IMR-90 (cell line): ENCODE results near the gene RETREG1. TPM values are rescaled to one million over a fixed set of nuclear protein-coding genes. Genes with fewer than 3 reads are reported as not detected.

Experiments
- ATAC-seq: fragments of 200-7000 bp; cut with Tn5 transposase; 2 replicates; pipeline ENCODE4 v1.9.1; 2020; ENCODE audit warnings: low read depth, mild to moderate bottlenecking, moderate library complexity
- BruUV-seq: library from RNA; stranded (reverse); fragments of 400-500 nt; replicated peaks from 2 replicates; lab custom pipeline; 2021; lab: Mats Ljungman, UMichigan
- CTCF ChIA-PET: fragments of 300-600 bp; formaldehyde crosslinking; extraction: SDS; loops from one replicate; lab custom pipeline; 2021; ENCODE audit warnings: antibody characterized with exemption; lab: Yijun Ruan, JAX
- POLR2A ChIA-PET: fragments of 300-600 bp; sonication (Branson Sonifier 250); formaldehyde crosslinking; loops from one replicate; lab custom pipeline; 2022; ENCODE audit warnings: antibody characterized with exemption; ENCODE audit not compliant: unreplicated experiment; lab: Charles Lee
- DNase-seq: peaks from one replicate; pipeline ENCODE4 v3.0.0; 2013
- H2AFZ ChIP-seq: replicated peaks from 2 replicates; pipeline ENCODE3; 2013; ENCODE audit warnings: low read length, mild to moderate bottlenecking; ENCODE audit not compliant: poor library complexity
- H2AK5ac ChIP-seq: 2 replicates; pipeline ENCODE4 v1.6.1; 2013; ENCODE audit warnings: low read depth, low read length, inconsistent platforms
- H2AK9ac ChIP-seq: replicated peaks from 2 replicates; pipeline ENCODE3; 2013; ENCODE audit warnings: mild to moderate bottlenecking, low read depth, low read length, moderate library complexity; ENCODE audit not compliant: poor library complexity
- H2BK120ac ChIP-seq: 2 replicates; pipeline ENCODE4 v1.6.1; 2013; ENCODE audit warnings: low read depth, low read length, inconsistent platforms
- H2BK15ac ChIP-seq: 3 replicates; pipeline ENCODE4 v1.6.1; 2013; ENCODE audit warnings: low read depth, low read length, inconsistent platforms
- H2BK20ac ChIP-seq: 2 replicates; pipeline ENCODE4 v1.6.1; 2013; ENCODE audit warnings: low read depth, mild to moderate bottlenecking, inconsistent platforms, low read length, moderate library complexity
- H2BK5ac ChIP-seq: 2 replicates; pipeline ENCODE4 v1.6.1; 2013; ENCODE audit warnings: mild to moderate bottlenecking, low read depth, low read length, inconsistent platforms; ENCODE audit not compliant: poor library complexity, severe bottlenecking
- H3K14ac ChIP-seq: replicated peaks from 2 replicates; pipeline ENCODE4 v1.6.1; 2013; ENCODE audit warnings: low read depth, low read length, inconsistent platforms
- H3K18ac ChIP-seq: 2 replicates; pipeline ENCODE4 v1.6.1; 2013; ENCODE audit warnings: low read depth, low read length, control low read depth
- H3K23ac ChIP-seq: 2 replicates; pipeline ENCODE4 v1.6.1; 2013; ENCODE audit warnings: low read depth, low read length, inconsistent platforms
- H3K27ac ChIP-seq: 2 replicates; pipeline ENCODE4 v1.5.1; 2013; ENCODE audit warnings: mild to moderate bottlenecking, control low read depth, low read length; ENCODE audit not compliant: insufficient read depth
- H3K27me3 ChIP-seq: 2 replicates; pipeline ENCODE4 v1.6.1; 2013; ENCODE audit warnings: low read length; ENCODE audit not compliant: control insufficient read depth, insufficient read depth
- H3K36me3 ChIP-seq: 2 replicates; pipeline ENCODE4 v1.6.1; 2013; ENCODE audit warnings: low read length, mixed read lengths; ENCODE audit not compliant: control insufficient read depth, insufficient read depth
- H3K4ac ChIP-seq: 2 replicates; pipeline ENCODE4 v1.6.1; 2013; ENCODE audit warnings: low read depth, low read length, inconsistent platforms
- H3K4me1 ChIP-seq: 2 replicates; pipeline ENCODE4 v1.6.1; 2013; ENCODE audit warnings: low read length, mixed read lengths; ENCODE audit not compliant: control insufficient read depth, insufficient read depth
- H3K4me2 ChIP-seq: 2 replicates; pipeline ENCODE4 v1.6.1; 2013; ENCODE audit warnings: low read depth, mild to moderate bottlenecking, control low read depth, low read length, moderate library complexity
- H3K4me3 ChIP-seq: 2 replicates; pipeline ENCODE4 v1.5.1; 2013; ENCODE audit warnings: low read depth, mild to moderate bottlenecking, control low read depth, low read length, moderate library complexity; ENCODE audit not compliant: insufficient read depth
- H3K56ac ChIP-seq: 2 replicates; pipeline ENCODE4 v1.6.1; 2013; ENCODE audit warnings: low read length, inconsistent platforms; ENCODE audit not compliant: insufficient read depth; ENCODE audit errors: extremely low read depth
- H3K79me1 ChIP-seq, 2 experiments: 2 replicates each; pipeline ENCODE4 v1.6.1; 2013; ENCODE audit warnings: low read length in 2 of 2, inconsistent platforms in 1 of 2, low read depth in 1 of 2
- H3K9ac ChIP-seq: 2 replicates; pipeline ENCODE4 v1.6.1; 2013; ENCODE audit warnings: low read depth, low read length, control low read depth
- H3K9me1 ChIP-seq: 2 replicates; pipeline ENCODE4 v1.6.1; 2013; ENCODE audit warnings: low read length, inconsistent platforms; ENCODE audit not compliant: insufficient read depth
- H3K9me3 ChIP-seq: 2 replicates; pipeline ENCODE4 v1.6.1; 2013; ENCODE audit warnings: low read length; ENCODE audit not compliant: control insufficient read depth, insufficient read depth
- H4K20me1 ChIP-seq: 2 replicates; pipeline ENCODE4 v1.6.1; 2013; ENCODE audit warnings: low read length, inconsistent platforms; ENCODE audit not compliant: insufficient read depth
- H4K5ac ChIP-seq: 2 replicates; pipeline ENCODE4 v1.6.1; 2013; ENCODE audit warnings: mild to moderate bottlenecking, low read depth, low read length, control low read depth
- H4K8ac ChIP-seq, 2 experiments: 2 replicates each; pipeline ENCODE4 v1.6.1; 2013; ENCODE audit warnings: low read depth in 2 of 2, low read length in 2 of 2, control low read depth in 1 of 2, inconsistent platforms in 1 of 2
- H4K91ac ChIP-seq: 2 replicates; pipeline ENCODE4 v1.6.1; 2013; ENCODE audit warnings: low read depth, low read length, inconsistent platforms; ENCODE audit not compliant: insufficient read depth
- BHLHE40 ChIP-seq: fragments of 150-350 bp; IDR thresholded peaks from 2 replicates; pipeline ENCODE4 v1.6.1; 2016; ENCODE audit warnings: mild to moderate bottlenecking, low read depth, low read length
- CEBPB ChIP-seq: IDR thresholded peaks from 2 replicates; pipeline ENCODE4 v1.6.1; 2012; ENCODE audit warnings: low read depth, low read length, improper control_type of control experiment
- CHD1 ChIP-seq: IDR thresholded peaks from 2 replicates; pipeline ENCODE4 v1.6.1; 2012; ENCODE audit warnings: low read depth, low read length, improper control_type of control experiment
- ELK1 ChIP-seq: fragments of 150-350 bp; IDR thresholded peaks from 2 replicates; pipeline ENCODE4 v1.6.1; 2016; ENCODE audit warnings: low read depth, mild to moderate bottlenecking, low read length, moderate library complexity, borderline replicate concordance
- MAFK ChIP-seq: IDR thresholded peaks from 2 replicates; pipeline ENCODE4 v1.6.1; 2012; ENCODE audit warnings: low read depth, low read length, improper control_type of control experiment
- MAZ ChIP-seq: IDR thresholded peaks from 2 replicates; pipeline ENCODE4 v1.6.1; 2012; ENCODE audit warnings: low read depth, mild to moderate bottlenecking, low read length, improper control_type of control experiment, moderate library complexity, borderline replicate concordance
- MXI1 ChIP-seq: IDR thresholded peaks from 2 replicates; pipeline ENCODE4 v1.6.1; 2012; ENCODE audit warnings: low read depth, mild to moderate bottlenecking, low read length, moderate library complexity, borderline replicate concordance
- NFE2L2 ChIP-seq: fragments of 150-350 bp; IDR thresholded peaks from 2 replicates; pipeline ENCODE4 v1.6.1; 2016; ENCODE audit warnings: low read depth, mild to moderate bottlenecking, low read length
- RAD21 ChIP-seq: IDR thresholded peaks from 2 replicates; pipeline ENCODE4 v1.6.1; 2012; ENCODE audit warnings: low read length, improper control_type of control experiment
- RFX5 ChIP-seq: IDR thresholded peaks from 2 replicates; pipeline ENCODE4 v1.8.0; 2012; ENCODE audit warnings: low read depth, mild to moderate bottlenecking, low read length, moderate library complexity
- SMC3 ChIP-seq: fragments of 150-350 bp; IDR thresholded peaks from 2 replicates; pipeline ENCODE4 v1.6.1; 2016; ENCODE audit warnings: low read depth, mild to moderate bottlenecking, antibody characterized with exemption, low read length, moderate library complexity
- WGBS, 2 experiments: methylation state at CpG; one replicate each; pipeline versions ENCODE4 v1.1.5 to v1.1.7; 2013; ENCODE audit warnings: missing lambda C conversion rate in 2 of 2; ENCODE audit not compliant: insufficient read length in 1 of 2; ENCODE audit errors: extremely low coverage in 2 of 2; 5-methylcytosine and 5-hydroxymethylcytosine counted together
- dilution Hi-C: fragments of 300-500 bp; cut with HindIII; formaldehyde crosslinking; loops from one replicate; pipeline ENCODE4 v1.14.3; 2018; ENCODE audit warnings: low sequenced_read_pairs; ENCODE audit not compliant: unreplicated experiment
- in situ Hi-C: fragments of 300-500 bp; cut with MboI; formaldehyde crosslinking; loops from 3 replicates; pipeline ENCODE4 v1.14.3; 2019; ENCODE audit warnings: low sequenced_read_pairs, inconsistent platforms, mixed read lengths
- intact Hi-C: fragments of 100-400 bp; cut with micrococcal nuclease; formaldehyde crosslinking; loops from 2 replicates; pipeline ENCODE4 v1.10.0; 2022
- polyA plus RNA-seq, 3 experiments: library from polyadenylated mRNA; depleted of rRNA; stranded (reverse); fragments of >200 nt; gene quantifications; 2 replicates each; pipeline ENCODE4 v1.2.3, GENCODE V29; 2012; ENCODE audit warnings: low replicate concordance in 1 of 3
- total RNA-seq: library from RNA; depleted of rRNA; stranded (reverse); fragments of >200 nt; gene quantifications from 2 replicates; pipeline ENCODE4 v1.2.3, GENCODE V29; 2012

Gene RETREG1
- total and polyA plus RNA-seq, 2 of the 4 experiments (the other 2 are of a cell fraction) = not detected

- H3K4me3 ChIP-seq = no peak overlapping the region
- TF ChIP-seq SMC3 = no peak
- TF ChIP-seq MAZ = no peak
- no peak for TF ChIP-seq MAFK
- no peak for TF ChIP-seq ELK1
- TF ChIP-seq BHLHE40 = no peak
- no peak for TF ChIP-seq RFX5
- TF ChIP-seq NFE2L2 = no peak
- TF ChIP-seq RAD21 = no peak
- TF ChIP-seq MXI1 = no peak
- no peak for TF ChIP-seq CEBPB
- no peak for TF ChIP-seq CHD1
- no peak overlapping the region for H2AK9ac ChIP-seq
- no peaks in the 10 kb centered on the region for H3K4me1 ChIP-seq
- no peak overlapping the region for H3K27ac ChIP-seq
- H3K23ac ChIP-seq = no peak overlapping the region
- no peak overlapping the region for H3K14ac ChIP-seq
- dilution Hi-C loops (no loop called here), in situ Hi-C loops (no loop called here), intact Hi-C loops (no loop called here)
- no peak overlapping the region for H2AK5ac ChIP-seq
- no peaks in the 10 kb centered on the region for H3K79me1 ChIP-seq
- ChIA-PET POLR2A (no interaction called here), CTCF (no interaction called here)
- BruUV-seq = no TSS peak
- no peaks in the 10 kb centered on the region for H3K36me3 ChIP-seq
- H2BK120ac ChIP-seq = no peak overlapping the region
- H4K8ac ChIP-seq = no peak overlapping the region
- no peak overlapping the region for H3K9ac ChIP-seq
- H3K4ac ChIP-seq = no peak overlapping the region
- no peak overlapping the region for H4K5ac ChIP-seq
- no peaks in the 10 kb centered on the region for H4K20me1 ChIP-seq
- WGBS, 2 experiments = 55% methylated on average over 4 of the region's 4 CpGs; no CpG with 5 or more reads in 1 of the 2 experiments
- H3K9me3 ChIP-seq = no peaks in the 10 kb centered on the region; the same call in 1 of the 2 replicates
- no peak overlapping the region for H3K4me2 ChIP-seq
- H4K91ac ChIP-seq = no peak overlapping the region
- no peak overlapping the region for H2BK20ac ChIP-seq
- no peaks in the 10 kb centered on the region; the same call in 1 of the 2 replicates for H3K9me1 ChIP-seq
- peaks cover 38% of the 10 kb centered on the region for H3K27me3 ChIP-seq
- no peak for ATAC-seq
- no peak overlapping the region for H3K18ac ChIP-seq
- DNase-seq = no peak
- no peak overlapping the region for H3K56ac ChIP-seq
- H2BK5ac ChIP-seq = no peak overlapping the region
- no peak overlapping the region for H2AFZ ChIP-seq
- no peak overlapping the region for H2BK15ac ChIP-seq
These were observed 96.0 kb downstream of the RETREG1 start for GRCh38 chr5:16520841-16521240.
